HG03139 (cell line): ENCODE results near the gene PRKAG2.

ENCODE experiments used
- ATAC-seq: cut with Tn5 transposase; IDR thresholded peaks from one replicate; pipeline ENCODE4 v1.9.1; 2021; ENCODE audit not compliant: unreplicated experiment

PRKAG2 gene

DNA sequence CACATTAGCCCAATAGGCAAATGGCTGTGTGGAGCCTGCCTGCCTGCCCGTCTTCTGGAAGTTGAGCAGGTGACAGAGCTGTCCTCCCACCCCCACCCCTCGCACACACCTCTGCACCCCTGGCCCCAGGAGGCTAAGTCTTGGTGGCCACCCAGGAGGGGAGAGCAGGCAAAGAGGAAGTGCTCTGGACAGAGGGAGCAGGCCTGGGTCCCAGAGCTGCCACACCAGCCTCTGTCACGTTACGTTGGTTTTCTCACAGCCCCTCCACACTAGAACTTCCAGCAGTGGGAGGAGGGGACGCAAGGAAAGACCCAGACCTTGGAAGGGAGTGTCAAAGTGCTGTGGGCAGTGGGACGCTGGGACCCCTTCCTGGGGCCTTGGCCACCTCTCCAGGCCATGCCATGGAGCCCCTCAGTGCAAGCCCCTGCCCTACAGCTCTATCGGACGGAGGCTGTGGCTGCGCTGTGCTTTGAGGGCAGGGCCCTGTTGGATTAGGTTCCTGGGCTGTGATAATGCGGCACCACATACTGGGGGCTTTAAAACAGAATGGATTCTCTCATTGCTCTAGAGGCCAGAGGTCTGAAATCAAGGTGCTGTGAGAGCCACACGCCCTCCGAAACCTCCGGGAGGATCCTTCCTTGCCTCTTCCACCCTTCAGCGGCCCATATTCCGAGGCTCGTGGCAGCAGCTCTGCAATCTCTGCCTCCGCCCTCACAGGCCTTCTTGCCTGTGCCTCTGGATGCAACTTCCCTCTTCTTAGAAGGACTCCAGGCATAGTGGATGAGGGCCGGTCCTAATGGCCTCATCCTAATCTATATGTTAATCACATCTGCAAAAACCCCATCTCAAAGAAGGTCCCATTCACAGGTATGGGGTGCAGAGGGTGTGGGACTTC is 9.9 kb downstream of the PRKAG2 start:
- no peak for ATAC-seq

DNA sequence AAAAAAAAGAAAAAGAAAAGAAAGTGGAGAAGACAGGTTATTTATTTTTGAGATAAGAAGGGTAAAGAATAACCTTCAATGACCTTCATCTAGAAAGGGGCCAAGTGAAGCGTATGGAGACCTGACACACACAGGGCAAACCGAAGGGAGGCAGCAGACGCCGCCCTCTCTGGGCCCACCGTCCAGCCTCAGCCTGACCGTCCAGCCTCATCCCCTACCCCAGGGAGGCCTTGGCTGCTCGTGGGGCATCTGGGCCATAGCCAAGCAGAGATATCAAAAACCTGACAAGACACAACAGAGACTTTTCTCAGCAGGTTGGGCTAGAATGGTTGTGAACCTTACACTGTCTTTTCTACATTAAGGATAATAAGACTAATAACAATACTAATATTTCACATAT is 10.9 kb downstream of the PRKAG2 start:
- no peak for ATAC-seq

DNA sequence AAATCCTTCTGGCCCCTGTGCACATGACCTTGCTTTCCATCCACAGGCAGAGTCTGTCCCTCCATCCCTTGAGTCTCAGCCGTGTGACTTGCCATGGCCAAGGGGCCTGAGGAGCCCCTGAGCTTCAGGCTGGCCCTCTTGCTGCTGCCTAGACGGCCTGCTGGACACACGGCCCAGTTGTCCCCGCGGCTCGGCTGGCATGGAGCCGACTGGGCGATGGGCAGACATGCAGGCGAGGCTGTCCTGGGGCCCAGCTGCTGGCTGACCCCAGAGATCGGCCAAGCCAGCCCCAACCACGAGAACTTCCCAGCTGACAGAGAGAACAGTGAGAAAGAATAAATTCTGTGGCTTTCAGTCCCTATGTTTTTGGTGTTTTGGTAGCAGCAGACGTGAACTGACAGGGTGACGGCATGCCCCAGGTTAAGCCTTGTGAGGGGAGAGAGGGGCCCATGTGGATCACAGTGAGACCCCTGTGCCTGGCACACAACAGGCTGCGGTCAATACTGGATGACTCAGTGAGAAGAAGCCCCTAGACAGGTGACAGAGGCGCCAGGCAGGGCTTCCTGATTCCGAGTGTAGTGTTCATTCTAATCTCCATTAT is 11.7 kb downstream of the PRKAG2 start:
- ATAC-seq = no peak

- no peak for ATAC-seq
Observed at GRCh38 chr7:151864561-151864960, 12.4 kb downstream of the PRKAG2 start.

DNA sequence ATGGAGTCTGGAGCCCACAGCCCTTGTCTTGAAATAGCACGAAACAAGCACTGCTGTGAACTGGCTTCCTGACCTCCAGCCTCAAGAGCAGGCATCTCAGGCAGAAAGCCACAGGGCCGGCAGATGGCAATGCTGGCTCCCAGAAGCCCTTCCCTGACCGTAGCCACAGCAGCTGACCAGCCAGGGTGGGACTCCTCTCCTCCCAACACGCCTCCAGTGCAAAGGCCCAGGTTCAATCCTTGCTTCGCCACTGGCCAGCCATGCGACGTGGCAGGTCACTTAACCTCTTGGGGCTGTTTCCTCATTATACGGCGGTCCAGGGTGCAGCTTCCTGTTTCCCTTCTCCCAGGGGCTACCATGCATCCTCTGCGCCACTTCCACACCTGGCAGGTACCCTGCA is 12.8 kb downstream of the PRKAG2 start:
- no peak for ATAC-seq

GRCh38 chr7:151863386-151864079 is 13.4 kb downstream of the PRKAG2 start:
- ATAC-seq = no peak

GRCh38 chr7:151862606-151863381 is 14.1 kb downstream of the PRKAG2 start:
- ATAC-seq = no peak

DNA sequence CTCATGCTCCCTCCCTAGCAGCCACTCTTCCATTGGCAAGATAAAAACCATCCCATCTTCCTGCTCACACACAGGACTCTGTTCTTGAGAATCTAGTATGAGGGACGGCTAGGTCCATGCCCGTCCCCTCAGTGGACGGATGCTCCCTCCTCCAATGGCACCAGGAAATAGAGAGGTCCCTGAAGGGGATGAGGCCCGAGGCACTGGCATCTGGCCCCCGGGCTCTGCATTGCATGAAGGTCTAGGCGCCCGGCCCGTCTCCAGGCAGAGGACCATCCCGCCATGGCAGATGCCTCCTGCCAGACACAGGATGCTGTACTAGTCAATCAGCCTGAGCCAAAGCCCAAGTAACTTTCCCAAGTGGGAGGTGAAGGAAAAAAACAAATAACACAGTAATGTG is 15.0 kb downstream of the PRKAG2 start:
- ATAC-seq = no peak

DNA sequence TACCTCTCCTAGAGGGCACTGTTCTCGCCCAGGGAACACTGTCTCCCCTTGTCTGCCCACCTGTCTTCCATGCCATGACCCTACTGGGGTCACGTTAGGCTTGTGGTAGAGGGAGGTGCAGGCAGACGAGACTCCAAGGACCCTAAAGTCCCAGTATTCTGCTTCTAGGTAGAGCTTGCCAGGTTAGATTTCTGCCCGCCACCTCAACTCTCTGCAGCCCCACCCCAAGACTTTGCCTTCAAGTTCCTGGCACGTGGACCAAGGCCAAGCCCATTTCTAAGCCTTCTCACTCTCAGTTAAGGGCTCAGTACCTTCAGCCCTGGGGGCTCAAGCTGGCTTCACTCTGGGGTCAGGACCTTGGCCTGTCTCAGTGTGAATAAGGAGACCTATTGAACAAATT is 16.1 kb downstream of the PRKAG2 start:
- no peak for ATAC-seq

DNA sequence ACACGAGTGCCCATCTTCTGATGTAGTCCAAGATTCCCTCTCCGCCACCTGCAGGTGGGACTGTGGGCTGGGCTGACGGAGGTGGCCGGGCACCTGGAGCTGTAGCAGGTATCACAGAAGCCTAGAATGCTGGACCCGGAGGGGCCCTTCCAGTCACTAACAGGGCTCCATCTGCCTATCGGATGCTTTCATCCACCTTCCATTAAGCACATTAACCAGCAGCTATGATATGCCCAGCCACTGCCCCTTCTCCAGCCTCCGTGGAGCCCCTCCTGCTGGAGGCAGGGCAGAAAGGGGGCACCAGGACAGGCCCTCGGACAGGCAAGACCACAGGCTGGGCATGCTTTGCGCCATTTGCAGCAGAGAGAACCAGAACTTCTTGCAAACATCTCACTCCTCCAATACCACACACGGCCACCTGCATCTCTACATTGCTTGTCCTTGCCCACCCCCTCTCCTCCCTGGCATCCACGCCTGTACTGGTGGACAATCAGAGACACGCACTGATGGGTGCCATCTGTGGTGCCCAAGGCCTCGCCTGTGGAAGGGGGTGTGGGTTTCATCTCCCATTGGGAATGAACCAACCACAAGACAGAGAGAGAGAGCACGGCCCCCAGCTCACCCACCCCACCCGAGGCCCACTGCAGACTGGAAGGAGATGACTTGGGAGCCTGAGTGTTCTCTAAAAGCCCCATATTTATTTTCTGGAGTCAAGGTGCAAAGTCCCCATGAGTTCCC is 16.8 kb downstream of the PRKAG2 start:
- ATAC-seq = no peak

- ATAC-seq = no peak
Observed at GRCh38 chr7:151859111-151859947, 17.6 kb downstream of the PRKAG2 start.

DNA sequence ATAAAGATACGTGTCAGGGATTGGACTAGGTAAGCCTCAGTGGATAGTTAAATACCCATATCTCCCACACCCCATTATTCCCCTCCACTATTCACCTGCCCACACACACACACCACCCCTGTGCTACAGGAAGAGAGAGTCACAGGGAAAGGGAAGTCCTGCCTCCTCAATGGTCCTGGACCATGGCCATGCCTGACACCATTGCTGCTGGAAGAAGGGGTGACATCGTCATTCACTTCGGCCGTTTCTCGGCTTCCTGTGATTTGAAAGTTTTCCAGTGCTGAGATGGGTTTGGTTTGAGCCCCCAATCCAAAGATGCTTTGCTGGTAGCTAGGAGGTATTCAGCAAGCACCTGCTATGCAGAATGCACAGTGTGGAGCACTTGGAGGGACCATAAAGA is 18.5 kb downstream of the PRKAG2 start:
- no peak for ATAC-seq

GRCh38 chr7:151857866-151858450 is 19.0 kb downstream of the PRKAG2 start:
- ATAC-seq = no peak

DNA sequence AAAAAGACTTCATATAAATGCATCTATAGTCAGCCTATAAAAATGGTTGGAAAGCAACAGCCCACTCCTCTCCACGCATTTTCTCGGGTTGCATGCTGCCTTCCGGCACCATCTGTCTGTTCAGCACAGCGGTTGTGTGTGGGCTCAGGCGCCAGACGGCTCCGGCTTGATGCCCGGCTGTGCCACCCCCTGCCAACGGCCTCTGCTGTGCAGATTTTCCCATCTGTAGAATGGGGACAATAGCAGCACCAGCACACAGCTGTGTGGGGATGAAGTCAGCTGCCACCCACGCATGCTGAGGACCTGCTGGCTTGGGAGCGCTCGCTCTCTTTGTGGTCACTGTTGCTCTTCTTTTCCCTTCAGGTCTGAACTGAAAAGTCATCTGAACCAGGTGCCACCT is 19.5 kb downstream of the PRKAG2 start:
- no peak for ATAC-seq

DNA sequence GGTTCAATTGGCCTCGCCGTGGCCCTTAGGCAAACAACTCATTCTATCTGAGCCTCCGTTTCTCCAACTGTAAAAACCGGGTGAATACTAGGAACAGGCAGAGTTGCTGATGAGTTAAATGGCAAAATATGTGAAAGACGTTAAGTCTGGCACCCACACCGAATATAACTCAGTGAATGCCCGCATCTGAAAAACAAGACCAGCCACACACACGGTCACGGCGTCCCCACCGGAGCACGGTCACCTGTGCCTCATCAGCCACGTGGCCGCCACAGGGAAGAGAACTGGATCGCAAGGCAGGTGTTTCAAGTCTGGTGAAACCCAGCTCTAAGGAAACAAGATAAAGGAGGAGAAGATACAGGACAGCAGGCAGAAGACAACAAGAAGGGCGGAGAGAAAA is 20.4 kb downstream of the PRKAG2 start:
- ATAC-seq = no peak

- ATAC-seq = no peak
Observed at GRCh38 chr7:151856098-151856497, 20.8 kb downstream of the PRKAG2 start.

- no peak for ATAC-seq
Observed at GRCh38 chr7:151854720-151855071, 22.2 kb downstream of the PRKAG2 start.

DNA sequence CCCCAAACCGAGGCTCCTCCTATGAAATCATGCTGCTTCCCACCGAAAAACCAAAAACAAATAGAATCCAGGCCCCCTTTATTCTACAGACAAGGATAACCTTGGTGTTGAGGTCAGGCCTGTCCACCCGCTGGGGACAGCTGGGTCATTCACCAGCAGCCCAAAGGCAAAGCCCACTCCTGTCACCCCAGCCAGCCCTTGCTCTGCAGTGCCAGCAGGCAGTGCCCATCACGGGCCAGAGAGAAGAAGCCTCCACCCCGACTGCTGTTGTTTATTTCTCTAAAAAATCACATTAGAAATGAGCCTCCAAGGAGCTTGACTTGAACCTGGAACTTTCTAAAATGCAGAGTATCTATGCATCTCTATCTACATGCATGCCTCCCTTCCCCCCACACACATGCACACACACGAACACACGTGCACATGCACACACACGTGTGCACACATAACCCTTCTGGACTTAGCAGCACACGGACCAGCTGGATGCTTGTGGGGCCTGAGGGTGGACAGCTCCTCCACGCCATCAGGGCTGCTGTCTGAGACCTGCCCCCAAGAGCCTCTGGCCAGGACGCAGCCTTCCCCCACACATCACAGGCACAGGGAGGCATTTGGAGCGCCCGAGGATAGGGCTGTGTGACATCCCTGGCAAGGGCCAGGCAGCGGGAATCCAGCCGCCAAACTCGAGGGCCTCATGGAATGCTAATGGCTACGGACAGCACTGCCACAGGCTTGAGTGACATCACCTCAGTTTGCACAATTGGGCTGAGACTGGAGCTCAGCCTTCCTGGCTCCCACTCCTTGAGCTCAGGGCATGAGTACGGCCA is 22.8 kb downstream of the PRKAG2 start:
- ATAC-seq = no peak
